ENCODE measurements around the gene DNAJC10. TPM values are rescaled to one million over a fixed set of nuclear protein-coding genes. Genes with fewer than 3 reads are reported as not detected.

Gene DNAJC10
- total RNA-seq, 1 donor from 2014 or later = 262 TPM

- no peaks in the 10 kb centered on the region for H3K36me3 Mint-ChIP-seq (ENCODE audit: insufficient read depth)
- H3K9me3 Mint-ChIP-seq (ENCODE audit: low read depth) = peaks cover 3% of the 10 kb centered on the region
- H3K4me1 Mint-ChIP-seq (ENCODE audit: low read depth) = peaks cover 49% of the 10 kb centered on the region
- H3K27me3 Mint-ChIP-seq = no peaks in the 10 kb centered on the region
- H3K27ac Mint-ChIP-seq = peak overlapping the region; percentile 93
- DNase-seq (ENCODE audit: low spot score, unreplicated experiment) = no peak
- H3K4me3 Mint-ChIP-seq (ENCODE audit: low read depth) = no peak overlapping the region
- no peak for TF ChIP-seq CTCF (IDR thresholded peaks at IDR 0.05; ENCODE audit: unreplicated experiment)
Measured at GRCh38 chr2:182818501-182818900, 102.4 kb downstream of the DNAJC10 start.

GRCh38 chr2:182818925-182819324 is 102.9 kb downstream of the DNAJC10 start:
- Mint-ChIP-seq H3K27me3 (no peaks in the 10 kb centered on the region), H3K4me3 (ENCODE audit: low read depth) (no peak overlapping the region), H3K9me3 (ENCODE audit: low read depth) (peaks cover 3% of the 10 kb centered on the region), H3K36me3 (ENCODE audit: insufficient read depth) (no peaks in the 10 kb centered on the region), H3K27ac (peak overlapping the region; percentile 93), H3K4me1 (ENCODE audit: low read depth) (peaks cover 54% of the 10 kb centered on the region)
- TF ChIP-seq CTCF (IDR thresholded peaks at IDR 0.05; ENCODE audit: unreplicated experiment) = no peak
- no peak for DNase-seq (ENCODE audit: low spot score, unreplicated experiment)

GRCh38 chr2:182819412-182819811 is 103.4 kb downstream of the DNAJC10 start:
- Mint-ChIP-seq H3K4me1 (ENCODE audit: low read depth) (peaks cover 59% of the 10 kb centered on the region), H3K4me3 (ENCODE audit: low read depth) (no peak overlapping the region), H3K9me3 (ENCODE audit: low read depth) (no peaks in the 10 kb centered on the region), H3K27me3 (no peaks in the 10 kb centered on the region), H3K27ac (no peak overlapping the region), H3K36me3 (ENCODE audit: insufficient read depth) (no peaks in the 10 kb centered on the region)
- DNase-seq (ENCODE audit: low spot score, unreplicated experiment) = no peak
- TF ChIP-seq CTCF (IDR thresholded peaks at IDR 0.05; ENCODE audit: unreplicated experiment) = no peak

- H3K36me3 Mint-ChIP-seq (ENCODE audit: insufficient read depth) = no peaks in the 10 kb centered on the region
- TF ChIP-seq CTCF (IDR thresholded peaks at IDR 0.05; ENCODE audit: unreplicated experiment) = no peak
- H3K4me1 Mint-ChIP-seq (ENCODE audit: low read depth) = peaks cover 74% of the 10 kb centered on the region
- no peak overlapping the region for H3K4me3 Mint-ChIP-seq (ENCODE audit: low read depth)
- H3K27me3 Mint-ChIP-seq = no peaks in the 10 kb centered on the region
- no peaks in the 10 kb centered on the region for H3K9me3 Mint-ChIP-seq (ENCODE audit: low read depth)
- DNase-seq (ENCODE audit: low spot score, unreplicated experiment) = no peak
- no peak overlapping the region for H3K27ac Mint-ChIP-seq
Measured at GRCh38 chr2:182821182-182821581, 105.1 kb downstream of the DNAJC10 start.

GRCh38 chr2:182822733-182823132 is 106.7 kb downstream of the DNAJC10 start:
- Mint-ChIP-seq H3K36me3 (ENCODE audit: insufficient read depth) (no peaks in the 10 kb centered on the region), H3K4me3 (ENCODE audit: low read depth) (no peak overlapping the region), H3K9me3 (ENCODE audit: low read depth) (no peaks in the 10 kb centered on the region), H3K27me3 (no peaks in the 10 kb centered on the region), H3K27ac (peak overlapping the region; percentile 69), H3K4me1 (ENCODE audit: low read depth) (peaks cover 72% of the 10 kb centered on the region)
- no peak for DNase-seq (ENCODE audit: low spot score, unreplicated experiment)
- no peak for TF ChIP-seq CTCF (IDR thresholded peaks at IDR 0.05; ENCODE audit: unreplicated experiment)
